Putamen (tissue), 1 donor: ENCODE results near the gene PAM16.

Experiments
- DNase-seq: peaks from one replicate; pipeline ENCODE4 v3.0.0-alpha.2; 2016; ENCODE audit warnings: low spot score

Gene PAM16

DNA sequence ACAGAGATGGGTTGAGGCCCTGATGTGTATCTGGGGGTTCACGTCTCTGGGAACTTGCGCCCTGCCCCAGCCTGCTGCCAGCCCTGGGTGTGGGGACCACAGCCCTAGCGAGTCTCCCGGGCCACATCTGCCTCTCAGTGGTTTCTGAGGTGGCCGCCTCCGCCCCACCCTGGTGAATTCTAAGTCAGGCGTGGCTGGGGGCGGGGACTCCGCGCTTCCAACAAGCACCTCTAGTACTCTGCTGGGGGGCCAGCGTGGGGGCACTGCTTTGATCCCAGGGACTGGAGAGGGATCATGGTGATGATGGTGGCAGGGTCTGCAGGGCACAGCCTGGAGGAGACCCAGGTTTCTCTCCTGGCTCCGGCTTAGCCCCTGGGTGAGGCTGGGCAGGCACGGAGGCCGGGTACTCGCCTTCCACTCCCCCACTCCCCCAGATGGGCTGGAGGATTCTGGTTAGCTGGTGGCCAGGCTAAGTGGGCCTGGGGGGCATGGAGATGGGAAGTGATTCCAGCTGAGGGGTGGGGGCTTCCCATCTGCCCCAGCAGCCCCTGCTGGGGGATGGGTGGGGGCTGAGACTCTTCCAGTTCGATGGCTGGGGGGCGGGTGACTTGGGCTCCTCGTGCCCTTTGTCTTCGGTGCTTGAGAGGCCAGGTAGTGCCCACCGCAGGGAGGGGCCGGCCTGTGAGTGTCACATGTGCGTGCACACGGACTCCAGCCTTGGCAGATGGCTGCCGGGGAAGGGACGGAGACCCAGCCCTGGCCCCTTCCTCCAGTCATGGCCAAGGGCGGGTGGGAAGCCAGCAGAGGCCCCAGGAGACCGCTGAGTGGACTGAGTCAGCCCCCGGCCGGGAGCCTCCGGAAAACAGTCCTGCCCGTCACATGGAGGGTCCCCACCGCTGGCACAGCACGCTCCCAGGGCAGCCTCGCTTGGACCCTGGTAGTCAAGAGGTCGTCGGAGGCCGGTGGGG is 31.4 kb downstream of the PAM16 start:
- DNase-seq: no peak

- DNase-seq: no peak
Observed at GRCh38 chr16:4318967-4319366, 32.2 kb downstream of the PAM16 start.

- no peak for DNase-seq
Observed at GRCh38 chr16:4318451-4318910, 32.6 kb downstream of the PAM16 start.

DNA sequence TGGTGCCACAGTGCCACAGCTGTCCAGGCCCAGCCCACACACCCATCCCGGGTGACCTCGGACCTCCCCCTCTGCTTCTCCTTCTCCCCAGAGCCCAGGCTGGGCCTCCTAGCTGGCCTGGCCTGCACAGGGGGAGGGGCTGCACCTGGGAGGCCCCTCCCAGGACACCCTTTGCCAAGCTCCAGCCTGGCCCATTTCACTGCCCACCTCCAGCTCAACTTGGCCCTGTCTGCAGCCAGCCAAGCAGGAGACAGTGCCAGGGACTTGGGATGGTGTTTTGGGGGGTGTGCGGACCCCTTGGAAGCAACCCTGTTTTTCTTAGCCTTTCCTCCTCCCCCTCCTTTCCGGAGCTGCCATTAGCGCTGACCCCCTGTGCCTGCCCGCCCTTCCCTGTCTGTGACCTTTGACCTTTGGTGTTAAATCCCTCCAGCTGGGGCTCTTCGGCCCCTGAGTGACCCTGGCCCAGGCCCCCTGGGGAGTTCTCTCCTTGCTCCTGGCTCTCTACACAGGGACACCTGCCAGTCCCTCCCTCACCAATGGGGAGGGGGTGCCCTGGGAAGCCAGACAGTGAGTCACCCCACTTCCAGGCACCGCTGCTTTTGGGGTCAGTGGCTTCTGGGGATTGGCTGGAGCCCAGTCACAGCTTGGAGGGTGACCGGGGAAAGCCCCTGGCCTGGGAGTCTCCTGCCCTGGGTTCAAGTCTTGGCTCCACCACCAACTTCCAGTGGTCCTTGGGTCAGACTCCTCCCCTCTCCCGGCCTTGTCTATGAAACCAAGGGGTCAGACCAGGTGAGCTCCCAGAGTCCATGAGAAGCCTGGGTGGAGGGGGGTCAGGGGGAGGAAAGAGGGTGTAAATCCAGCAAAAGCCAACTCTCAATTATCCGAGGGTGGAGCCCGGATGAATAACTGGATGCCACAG is 33.3 kb downstream of the PAM16 start:
- DNase-seq: no peak

DNA sequence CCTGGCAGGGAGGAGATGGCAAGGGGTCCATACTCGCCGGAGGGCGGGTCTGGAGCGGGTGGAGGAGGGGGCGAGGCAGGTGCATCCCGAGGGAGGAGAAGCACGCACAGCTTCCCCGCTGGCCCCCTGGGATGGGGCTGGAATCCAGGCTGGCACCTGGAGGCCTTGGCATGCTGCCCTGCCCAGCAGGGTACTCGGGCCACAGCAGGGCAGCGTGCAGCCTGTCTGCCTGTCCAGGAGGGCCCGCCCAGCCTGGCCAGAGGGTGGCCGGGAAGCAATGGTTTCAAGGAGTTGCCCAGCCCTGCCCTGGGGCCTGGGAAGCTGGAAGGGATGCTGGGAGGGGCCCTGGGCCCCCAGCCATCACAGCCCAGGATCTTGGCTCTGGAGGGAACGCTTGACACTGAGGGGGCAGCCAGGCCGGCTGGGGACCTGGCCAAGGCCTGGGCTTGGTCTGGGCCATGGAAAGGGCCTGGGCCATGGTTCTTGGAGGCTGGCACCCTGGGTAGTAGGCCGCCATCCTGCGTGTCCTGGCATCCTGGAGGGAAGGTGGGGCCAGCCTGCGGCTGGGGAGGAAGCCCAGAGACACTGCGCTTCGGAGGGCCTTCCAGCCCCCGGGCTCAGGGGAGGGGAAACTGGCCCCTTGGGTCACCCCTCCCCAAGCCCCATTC is 34.1 kb downstream of the PAM16 start:
- peak; percentile 67 for DNase-seq

DNA sequence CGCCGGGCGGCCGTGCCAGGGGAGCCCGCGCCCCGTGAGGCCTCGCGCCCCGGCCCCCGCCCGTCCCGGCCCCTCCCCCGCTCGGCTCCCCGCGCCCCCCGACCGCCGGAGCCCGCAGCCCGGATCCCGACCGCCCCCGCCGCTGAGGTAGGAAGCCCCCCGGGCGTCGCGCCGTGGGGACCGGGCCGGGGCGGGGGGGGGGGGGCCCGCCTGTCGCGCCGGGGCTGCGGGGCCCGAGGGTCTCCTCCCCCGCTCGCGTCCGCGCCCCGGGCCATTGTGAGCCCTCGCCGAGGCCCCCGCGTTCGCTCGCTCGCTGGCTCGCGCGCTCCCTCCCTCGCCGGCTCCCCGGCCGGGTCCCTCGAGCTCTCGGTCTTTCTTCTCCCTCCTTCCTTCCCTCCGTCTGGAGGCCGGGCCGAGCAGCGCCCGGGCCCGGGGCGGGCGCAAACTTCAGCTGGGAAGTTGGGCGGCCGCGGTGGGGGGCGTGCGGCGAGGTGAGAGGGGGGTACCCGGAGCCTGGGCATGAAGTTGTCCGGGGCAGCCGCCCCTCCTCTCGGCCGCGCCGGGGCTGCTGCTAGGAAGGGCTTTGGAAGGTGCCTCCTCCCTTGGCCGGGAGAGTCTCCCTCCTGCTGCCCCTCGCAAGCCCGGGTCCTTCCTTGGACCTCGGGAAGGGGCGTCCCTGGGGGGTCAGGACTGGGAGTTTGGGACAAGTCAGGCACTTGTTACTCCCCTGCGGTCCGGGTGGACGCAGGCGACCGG is 34.8 kb downstream of the PAM16 start:
- no peak for DNase-seq

DNA sequence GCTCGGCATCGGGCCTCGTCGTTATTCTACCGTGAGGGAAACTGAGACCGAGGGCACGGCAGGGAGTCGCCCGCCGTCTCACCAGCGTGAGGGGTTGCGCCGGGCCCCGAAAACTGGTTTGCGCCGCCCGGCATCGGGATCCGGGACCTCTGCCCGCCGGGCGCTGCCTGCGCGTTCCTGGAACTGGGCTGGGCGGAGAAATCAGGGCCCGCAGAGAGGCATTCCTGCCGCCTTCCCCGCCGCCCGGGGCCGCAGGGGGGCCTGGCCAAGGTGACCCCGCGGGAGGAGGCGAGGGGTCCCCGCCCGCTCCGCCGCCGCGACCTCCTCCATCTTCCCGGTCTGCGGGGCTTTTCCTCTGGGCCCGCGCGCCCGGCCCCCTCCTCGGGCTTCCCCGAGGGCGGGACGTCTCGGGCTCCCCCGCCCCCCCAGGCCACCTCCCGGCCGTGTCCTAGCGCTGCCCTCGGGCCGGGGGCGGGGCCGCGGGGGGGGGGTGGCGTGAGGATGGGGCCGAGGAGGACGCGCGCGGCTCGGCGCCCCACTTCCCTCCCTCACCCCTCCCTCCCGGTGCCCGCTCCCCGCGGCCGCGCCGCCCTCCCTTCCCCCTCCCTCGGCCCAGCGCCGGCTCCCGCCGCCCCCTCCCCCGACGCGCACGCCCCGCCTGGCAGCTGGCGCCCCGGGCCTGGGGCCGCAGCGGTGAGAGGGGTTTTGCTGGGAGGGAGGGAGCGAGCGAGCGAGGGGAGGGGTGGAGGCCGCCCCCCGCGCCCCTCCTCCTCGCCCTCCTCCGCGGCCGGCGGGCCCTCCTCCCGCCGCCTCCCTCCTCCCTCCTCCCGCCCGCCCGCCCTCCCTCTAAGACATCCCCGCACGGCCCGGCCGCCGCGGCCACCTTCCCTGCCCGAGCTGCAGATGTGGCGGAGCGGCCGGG is 35.7 kb downstream of the PAM16 start, which contains the start of gene GLIS2:
Gene GLIS2 (plus strand): TSS at position 882 of the 922 bp plus-strand sequence. CDS start 16,214 bp downstream, outside the sequence.
- DNase-seq: peak; percentile 56

DNA sequence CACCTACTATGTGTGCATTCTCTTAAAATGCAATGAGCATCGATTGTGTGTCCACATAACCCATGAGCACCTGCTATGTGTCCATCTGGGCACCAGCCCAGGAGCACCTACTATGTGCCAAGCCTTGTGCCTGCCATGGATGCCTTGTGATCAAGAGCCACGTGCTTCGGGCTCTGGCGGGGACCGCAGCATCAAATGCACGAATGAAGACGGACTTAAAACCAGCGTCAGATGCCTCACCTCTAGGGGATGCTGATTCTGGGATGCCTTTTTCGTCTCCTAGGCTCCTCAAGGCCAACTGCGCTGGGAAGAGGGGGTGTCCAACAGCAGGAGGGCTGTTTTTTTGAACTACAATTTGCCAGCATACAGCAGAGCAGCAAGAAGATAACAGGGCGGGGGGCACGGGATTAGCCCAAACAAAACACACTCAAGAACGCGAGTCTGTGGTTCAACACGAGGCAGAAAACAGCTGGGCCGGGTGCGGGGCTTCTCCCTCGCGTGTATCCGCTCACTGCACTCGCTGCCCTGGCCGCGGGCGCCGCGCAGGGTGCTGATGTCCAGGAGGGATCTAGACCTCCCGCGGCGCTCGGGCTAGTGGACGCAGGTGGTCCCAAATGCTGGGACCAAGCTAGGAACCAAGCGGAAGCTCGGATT is 36.5 kb downstream of the PAM16 start:
- DNase-seq: no peak

- no peak for DNase-seq
Observed at GRCh38 chr16:4313563-4314531, 37.3 kb downstream of the PAM16 start.

- DNase-seq: no peak
Observed at GRCh38 chr16:4309833-4310266, 41.3 kb downstream of the PAM16 start.

GRCh38 chr16:4309102-4309832 is 41.9 kb downstream of the PAM16 start:
- DNase-seq: no peak

GRCh38 chr16:4307215-4308037 is 43.7 kb downstream of the PAM16 start:
- peak; percentile 85 for DNase-seq

GRCh38 chr16:4306470-4307214 is 44.5 kb downstream of the PAM16 start:
- no peak for DNase-seq

GRCh38 chr16:4303973-4304372 is 47.1 kb downstream of the PAM16 start:
- no peak for DNase-seq

DNA sequence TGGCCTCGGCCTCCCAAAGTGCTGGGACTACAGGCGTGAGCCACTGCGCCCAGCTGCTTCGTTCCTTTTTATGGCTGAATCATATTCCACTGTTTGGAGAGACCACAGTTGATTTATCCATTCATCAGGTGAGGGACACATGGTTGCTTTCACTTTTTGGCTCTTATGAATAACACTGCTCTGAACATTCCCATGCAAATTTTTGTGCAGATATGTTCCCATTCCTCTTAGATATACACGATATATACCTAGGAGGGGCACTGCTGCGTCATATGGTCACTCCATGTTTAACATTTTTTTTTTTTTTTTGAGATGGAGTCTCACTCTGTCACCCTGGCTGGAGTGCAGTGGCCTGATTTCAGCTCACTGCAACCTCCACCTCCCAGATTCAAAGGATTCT is 49.2 kb downstream of the PAM16 start:
- no peak for DNase-seq

DNA sequence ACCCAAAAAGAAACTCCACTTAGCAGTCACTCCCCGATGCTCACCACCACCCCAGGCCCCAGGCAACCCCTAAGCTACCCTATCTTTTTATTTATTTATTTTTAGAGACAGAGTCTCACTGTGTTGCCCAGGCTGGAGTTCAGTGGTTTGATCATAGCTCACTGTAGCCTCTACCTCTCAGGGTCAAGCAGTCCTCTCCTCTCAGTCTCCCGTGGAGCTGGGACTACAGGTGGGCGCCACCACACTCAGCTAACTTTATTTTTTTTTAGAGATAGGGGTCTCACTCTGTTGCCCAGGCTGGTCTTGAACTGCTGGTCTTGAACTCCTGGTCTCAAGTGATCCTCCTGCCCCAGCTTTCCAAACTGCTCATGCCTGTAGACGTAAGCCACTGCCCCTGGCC is 49.9 kb downstream of the PAM16 start:
- no peak for DNase-seq
